Adrenal gland (tissue), 12 donors: ENCODE data around the gene C16orf96. TPM values are rescaled to one million over a fixed set of nuclear protein-coding genes. Genes with fewer than 3 reads are reported as not detected.
A peak's percentile ranks its signal among the peaks of the same experiment; 100 is the strongest.

ENCODE experiments used
- DNase-seq, 7 donors: peaks; one replicate each; pipeline ENCODE4 v3.0.0-alpha.2; 2019 to 2020
- H3K27ac ChIP-seq, 5 donors: fragments of 200-600 bp; sonication (generic) in 4 of 5; 1 replicate in 3 of 5; 2 replicates in 2 of 5; pipeline versions ENCODE4 v1.5.1 to v1.8.0; 2016 to 2020; ENCODE audit warnings: mild to moderate bottlenecking in 1 of 5
- H3K27me3 ChIP-seq: fragments of 200-600 bp; 2 replicates; pipeline ENCODE4 v1.8.0; 2021
- H3K36me3 ChIP-seq, 2 donors: fragments of 200-600 bp; replicated peaks in 1 of 2; 1 replicate in 1 of 2; 2 replicates in 1 of 2; pipeline versions ENCODE4 v1.5.1 to v1.8.0; 2018 to 2022
- H3K4me1 ChIP-seq, 2 donors: fragments of 200-600 bp; replicated peaks in 1 of 2; 1 replicate in 1 of 2; 2 replicates in 1 of 2; pipeline versions ENCODE4 v1.5.1 to v1.8.0; 2018 to 2021
- H3K4me3 ChIP-seq, 4 donors: fragments of 200-600 bp; sonication (generic) in 3 of 4; one replicate each; pipeline ENCODE4 v1.5.1; 2016 to 2018
- H3K9me3 ChIP-seq, 3 donors: fragments of 200-600 bp; sonication (generic) in 1 of 3; replicated peaks in 1 of 3; 1 replicate in 2 of 3; 2 replicates in 1 of 3; pipeline versions ENCODE4 v1.5.1 to v1.8.0; 2016 to 2021
- POLR2A ChIP-seq, 2 donors: fragments of 450-650 bp; IDR thresholded peaks; one replicate each; pipeline ENCODE4 v1.6.1; 2017; ENCODE audit warnings: antibody characterized with exemption in 2 of 2, mild to moderate bottlenecking in 2 of 2, moderate library complexity in 1 of 2
- WGBS, 4 donors: extraction: QIAGEN DNeasy Blood & Tissue Kit in 2 of 4; methylation state at CpG; one replicate each; pipeline versions ENCODE4 v1.1.5 to v1.1.7; 2013 to 2017; 5-methylcytosine and 5-hydroxymethylcytosine counted together
- intact Hi-C, 2 donors: fragments of 100-400 bp; cut with DNase I; formaldehyde crosslinking; loops; one replicate each; pipeline versions ENCODE4 v1.14.1 to v1.15.0; 2022 to 2023
- polyA plus RNA-seq, 3 donors: library from polyadenylated mRNA; stranded (reverse); fragments of 200-250 nt in 2 of 3; fragments of 350-450 nt in 1 of 3; fragmentation: Illumina TruSeq in 1 of 3; extraction: RNeasy Lipid Tissue Mini Kit (QIAGEN cat#74804) in 1 of 3; gene quantifications; one replicate each; pipeline ENCODE4 v1.2.3, GENCODE V29; 2013 to 2014
- total RNA-seq, 9 donors: library from RNA; depleted of rRNA in 4 of 9; stranded (reverse); fragments of >200 nt in 4 of 9; fragments of 120-200 nt in 1 of 9; fragmentation: NEBNext Ultra II Directional in 1 of 9; extraction: Animal tissue kit (Norgen Biotek cat#: 25700) in 1 of 9; gene quantifications; one replicate each; pipeline versions ENCODE4 v1.1.0 to v1.2.4, GENCODE V29; 2013 to 2023
- TF ChIP-seq, protein P1 (sequence below), 6 experiments: fragments of 450-650 bp in 4 of 6; fragments of 200-600 bp in 2 of 6; sonication (generic) in 1 of 6; IDR thresholded peaks; 1 replicate in 5 of 6; 2 replicates in 1 of 6; pipeline versions ENCODE4 v1.5.1 to v1.8.0; 2016 to 2021; ENCODE audit warnings: antibody characterized with exemption in 6 of 6, mild to moderate bottlenecking in 2 of 6, moderate library complexity in 1 of 6
- donor health status: healthy with polysubstance abuse.
- donor health status: Bipolar disorder and iron deficiency.
- donor health status: DM: yes; HTN: yes; CAD: no.
- donor health status: DM: no; HTN: no; CAD: no.
- donor health status: DM: no; HTN: no; CAD: no.
- donor health status: DM: yes; HTN: yes; CAD: no.

Gene C16orf96
- total and polyA plus RNA-seq, 12 donors: 0.07 to 0.61 (median 0.28) TPM; not detected in 1

DNA sequence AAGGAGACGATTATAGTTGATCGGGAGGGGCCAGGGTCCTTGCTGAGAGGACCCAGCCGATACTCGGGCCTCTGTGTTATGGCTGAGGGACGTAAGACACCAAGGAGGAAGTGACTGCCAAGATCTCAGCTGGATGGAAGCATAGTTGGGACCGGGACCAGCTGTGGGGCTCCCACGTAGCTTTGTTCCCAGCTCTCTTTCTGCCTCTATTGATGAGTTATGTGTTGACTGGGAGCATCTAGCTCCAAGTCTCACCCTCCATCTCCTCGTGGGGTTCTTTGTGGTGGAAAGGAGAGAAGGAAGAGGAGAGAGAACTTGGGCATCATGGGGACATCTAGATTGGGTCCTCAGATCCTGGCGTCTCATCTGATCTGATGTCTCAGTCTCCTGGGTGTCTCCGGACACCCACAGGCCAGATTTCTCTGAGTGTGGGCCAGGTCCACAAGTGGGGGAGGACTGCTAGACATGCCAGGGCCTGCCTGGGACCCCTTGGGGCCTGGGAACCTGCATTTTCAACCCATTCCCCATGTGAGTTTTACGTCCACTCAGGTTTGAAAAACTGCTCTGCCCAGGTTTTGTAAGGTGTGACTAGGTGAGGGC, 69.5 kb downstream of the C16orf96 start:
- WGBS, 4 donors: 4 to 9% (median 8%) methylated on average over 8 to 11 of the region's 11 CpGs
- TF ChIP-seq POLR2A (IDR thresholded peaks at IDR 0.05): peak in 1 of 2 donors; percentile 1
- TF ChIP-seq, protein P1, sequence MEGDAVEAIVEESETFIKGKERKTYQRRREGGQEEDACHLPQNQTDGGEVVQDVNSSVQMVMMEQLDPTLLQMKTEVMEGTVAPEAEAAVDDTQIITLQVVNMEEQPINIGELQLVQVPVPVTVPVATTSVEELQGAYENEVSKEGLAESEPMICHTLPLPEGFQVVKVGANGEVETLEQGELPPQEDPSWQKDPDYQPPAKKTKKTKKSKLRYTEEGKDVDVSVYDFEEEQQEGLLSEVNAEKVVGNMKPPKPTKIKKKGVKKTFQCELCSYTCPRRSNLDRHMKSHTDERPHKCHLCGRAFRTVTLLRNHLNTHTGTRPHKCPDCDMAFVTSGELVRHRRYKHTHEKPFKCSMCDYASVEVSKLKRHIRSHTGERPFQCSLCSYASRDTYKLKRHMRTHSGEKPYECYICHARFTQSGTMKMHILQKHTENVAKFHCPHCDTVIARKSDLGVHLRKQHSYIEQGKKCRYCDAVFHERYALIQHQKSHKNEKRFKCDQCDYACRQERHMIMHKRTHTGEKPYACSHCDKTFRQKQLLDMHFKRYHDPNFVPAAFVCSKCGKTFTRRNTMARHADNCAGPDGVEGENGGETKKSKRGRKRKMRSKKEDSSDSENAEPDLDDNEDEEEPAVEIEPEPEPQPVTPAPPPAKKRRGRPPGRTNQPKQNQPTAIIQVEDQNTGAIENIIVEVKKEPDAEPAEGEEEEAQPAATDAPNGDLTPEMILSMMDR (IDR thresholded peaks at IDR 0.05): no peak
- Histone ChIP-seq H3K36me3 (no peaks in the 10 kb centered on the region), H3K4me1 (peaks cover 8 to 19% of the 10 kb centered on the region in 2 donors), H3K9me3 (no peaks in the 10 kb centered on the region), H3K27me3 (no peaks in the 10 kb centered on the region), H3K27ac (peak overlapping the region; percentile 94 to 100 (median 96)), H3K4me3 (peak overlapping the region; percentile 48 to 100 (median 79))
- intact Hi-C loops: loop anchor here in 1 of 2 donors (5.0 kb wide), 1 partner anchor 57 kb away; no protein-coding TSS in a partner anchor
- no peak for DNase-seq

DNA sequence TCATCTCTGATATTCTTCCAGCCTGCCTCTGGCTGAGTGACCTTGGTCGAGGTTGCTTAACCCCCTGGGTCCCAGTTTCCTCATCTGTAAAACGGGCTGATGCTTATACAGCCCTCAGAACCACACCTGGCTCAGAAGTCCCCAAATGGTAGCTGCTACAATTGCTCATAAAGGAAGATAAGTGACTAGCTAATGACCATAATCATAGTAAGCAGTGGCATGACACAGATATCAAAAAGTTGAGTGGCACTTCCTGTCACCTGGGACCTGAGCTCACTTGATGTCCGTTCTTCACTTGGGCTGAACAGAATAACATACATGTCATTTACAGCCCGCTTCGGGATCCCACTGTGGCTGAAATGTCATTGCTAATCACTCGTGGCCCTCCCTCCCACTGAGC, 70.3 kb downstream of the C16orf96 start:
- H3K27ac ChIP-seq: peak overlapping the region in 2 of 5 donors; percentile 98 to 100

DNA sequence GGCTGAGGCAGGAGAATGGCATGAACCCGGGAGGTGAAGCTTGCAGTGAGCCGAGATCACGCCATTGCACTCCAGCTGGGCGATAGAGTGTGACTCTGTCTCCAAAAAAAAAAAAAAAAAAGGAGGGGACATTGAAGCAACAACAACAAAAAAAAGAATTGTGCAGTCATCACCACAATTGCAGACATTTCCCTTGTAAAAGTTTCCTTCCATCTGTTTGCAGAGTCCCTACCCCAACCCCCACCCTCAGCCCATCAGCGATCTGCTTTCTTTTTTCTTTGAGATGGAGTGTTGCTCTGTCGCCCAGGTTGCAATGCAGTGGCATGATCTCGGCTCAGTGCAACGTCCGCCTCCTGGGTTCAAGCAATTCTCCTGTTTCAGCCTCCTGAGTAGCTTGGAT, 72.1 kb downstream of the C16orf96 start:
- H3K4me3 ChIP-seq: no peak overlapping the region
- no peak for TF ChIP-seq POLR2A (IDR thresholded peaks at IDR 0.05)
- TF ChIP-seq, protein P1 (IDR thresholded peaks at IDR 0.05): no peak
- no peak for DNase-seq
- H3K27me3 ChIP-seq: no peaks in the 10 kb centered on the region
- intact Hi-C loops: loop anchor here in 1 of 2 donors (5.0 kb wide), 1 partner anchor 54 kb away; no protein-coding TSS in a partner anchor
- 90 to 95% (median 92%) methylated on average over 9 of the region's 9 CpGs for WGBS, 4 donors
- H3K9me3 ChIP-seq: no peaks in the 10 kb centered on the region
- peaks cover 8 to 19% of the 10 kb centered on the region in 2 donors for H3K4me1 ChIP-seq
- no peaks in the 10 kb centered on the region for H3K36me3 ChIP-seq
- H3K27ac ChIP-seq: no peak overlapping the region

More for the DNA sequence above, 70.3 kb downstream of the C16orf96 start:
- Histone ChIP-seq H3K4me3 (peak overlapping the region in 1 of 4 donors; percentile 100), H3K36me3 (no peaks in the 10 kb centered on the region), H3K4me1 (peaks cover 8 to 19% of the 10 kb centered on the region in 2 donors), H3K9me3 (no peaks in the 10 kb centered on the region), H3K27me3 (no peaks in the 10 kb centered on the region)
- intact Hi-C loops: loop anchor here in 1 of 2 donors (5.0 kb wide), 1 partner anchor 56 kb away; no protein-coding TSS in a partner anchor
- TF ChIP-seq, protein P1 (IDR thresholded peaks at IDR 0.05): no peak
- TF ChIP-seq POLR2A (IDR thresholded peaks at IDR 0.05): no peak
- WGBS, 4 donors: 48 to 60% (median 57%) methylated on average over 5 to 6 of the region's 6 CpGs
- DNase-seq: no peak

DNA sequence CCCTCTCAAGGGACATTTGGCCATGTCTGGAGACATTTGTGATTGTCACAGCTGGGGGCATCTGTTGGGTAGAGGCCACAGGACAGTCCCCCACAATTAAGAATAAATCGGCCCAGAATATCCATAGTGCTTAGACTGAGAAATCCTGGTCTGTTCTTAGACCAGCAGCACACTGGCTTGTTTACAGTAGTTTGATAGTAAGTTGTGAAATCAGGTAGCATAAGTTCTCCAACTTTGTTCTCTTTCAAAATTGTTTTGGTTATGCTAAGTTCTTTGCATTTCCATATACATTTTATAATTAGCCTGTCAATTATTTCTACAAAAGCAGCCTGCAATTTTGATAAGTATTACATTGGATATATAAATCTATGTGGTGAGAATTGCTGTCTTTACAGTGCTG, 75.3 kb downstream of the C16orf96 start:
- no peak for DNase-seq

More for the DNA sequence above, 75.3 kb downstream of the C16orf96 start:
- intact Hi-C loops: no loop called here
- Histone ChIP-seq H3K27ac (no peak overlapping the region), H3K4me3 (no peak overlapping the region), H3K27me3 (no peaks in the 10 kb centered on the region), H3K9me3 (no peaks in the 10 kb centered on the region), H3K36me3 (peaks cover 0 to 11% of the 10 kb centered on the region in 2 donors), H3K4me1 (peaks cover 0 to 10% of the 10 kb centered on the region in 2 donors)
- TF ChIP-seq POLR2A (IDR thresholded peaks at IDR 0.05): no peak
- TF ChIP-seq, protein P1 (IDR thresholded peaks at IDR 0.05): no peak
- WGBS, 4 donors: 91 to 100% (median 97%) methylated on average over 1 of the region's 1 CpG
